Tibial artery (tissue), 4 donors: ENCODE measurements around the gene RARRES1.

Source experiments
- DNase-seq, 2 donors: peaks; one replicate each; pipeline ENCODE4 v3.0.0-alpha.2; 2019
- H3K27ac ChIP-seq, 2 donors: fragments of 200-600 bp; sonication (generic) in 1 of 2; 1 replicate in 1 of 2; 2 replicates in 1 of 2; pipeline ENCODE4 v1.5.1; 2018 to 2019; ENCODE audit warnings: mild to moderate bottlenecking in 1 of 2
- H3K27me3 ChIP-seq, 2 donors: fragments of 200-600 bp; sonication (generic) in 1 of 2; one replicate each; pipeline versions ENCODE4 v1.5.1 to v1.6.0; 2016 to 2019
- H3K36me3 ChIP-seq, 3 donors: fragments of 200-600 bp; sonication (generic) in 2 of 3; one replicate each; pipeline ENCODE4 v1.5.1; 2016 to 2019; ENCODE audit warnings: mild to moderate bottlenecking in 2 of 3
- H3K4me1 ChIP-seq, 4 donors: fragments of 200-600 bp; sonication (generic) in 2 of 4; 1 replicate in 3 of 4; 2 replicates in 1 of 4; pipeline ENCODE4 v1.5.1; 2016 to 2019
- H3K4me3 ChIP-seq, 2 donors: fragments of 200-600 bp; sonication (generic) in 1 of 2; 1 replicate in 1 of 2; 2 replicates in 1 of 2; pipeline ENCODE4 v1.5.1; 2018 to 2019; ENCODE audit warnings: mild to moderate bottlenecking in 2 of 2
- H3K9me3 ChIP-seq, 3 donors: fragments of 200-600 bp; sonication (generic) in 1 of 3; one replicate each; pipeline ENCODE4 v1.5.1; 2016 to 2019
- CTCF ChIP-seq, 2 experiments: fragments of 200-600 bp in 1 of 2; fragments of 450-650 bp in 1 of 2; IDR thresholded peaks; one replicate each; pipeline ENCODE4 v1.5.1; 2017 to 2019; ENCODE audit warnings: antibody characterized with exemption in 2 of 2, mild to moderate bottlenecking in 1 of 2, moderate library complexity in 1 of 2
- intact Hi-C: fragments of 100-400 bp; cut with DNase I; formaldehyde crosslinking; loops from one replicate; pipeline ENCODE4 v1.15.0; 2023; ENCODE audit warnings: low total_unique reads

The RARRES1 gene

GRCh38 chr3:158712443-158712842 is 19.8 kb downstream of the RARRES1 start:
- Histone ChIP-seq H3K27ac (peak overlapping the region; percentile 9 to 55), H3K4me3 (no peak overlapping the region)

GRCh38 chr3:158711886-158712285 is 20.4 kb downstream of the RARRES1 start:
- Histone ChIP-seq H3K4me1 (peaks cover 0 to 18% (median 7%) of the 10 kb centered on the region in 4 donors), H3K27me3 (no peaks in the 10 kb centered on the region), H3K9me3 (no peaks in the 10 kb centered on the region), H3K27ac (peak overlapping the region; percentile 21 to 55), H3K36me3 (peaks cover 0 to 38% (median 3%) of the 10 kb centered on the region in 3 donors), H3K4me3 (no peak overlapping the region)
- no peak for TF ChIP-seq CTCF (IDR thresholded peaks at IDR 0.05)
- DNase-seq = no peak
- intact Hi-C loops = no loop called here

More at GRCh38 chr3:158712443-158712842, 19.8 kb downstream of the RARRES1 start:
- H3K9me3 ChIP-seq = no peaks in the 10 kb centered on the region
- H3K36me3 ChIP-seq = peaks cover 0 to 36% (median 3%) of the 10 kb centered on the region in 3 donors
- no peak for TF ChIP-seq CTCF (IDR thresholded peaks at IDR 0.05)
- H3K4me1 ChIP-seq = peaks cover 0 to 18% (median 7%) of the 10 kb centered on the region in 4 donors
- H3K27me3 ChIP-seq = no peaks in the 10 kb centered on the region
- intact Hi-C loops = no loop called here
- DNase-seq = no peak

GRCh38 chr3:158710601-158711000 is 21.7 kb downstream of the RARRES1 start:
- H3K4me1 ChIP-seq = peaks cover 0 to 18% (median 7%) of the 10 kb centered on the region in 4 donors
- intact Hi-C loops = no loop called here
- no peak for DNase-seq

GRCh38 chr3:158709666-158710083 is 22.6 kb downstream of the RARRES1 start:
- Histone ChIP-seq H3K27me3 (no peaks in the 10 kb centered on the region), H3K9me3 (no peaks in the 10 kb centered on the region), H3K4me1 (peaks cover 0 to 18% (median 7%) of the 10 kb centered on the region in 4 donors), H3K4me3 (no peak overlapping the region), H3K36me3 (peaks cover 0 to 44% (median 3%) of the 10 kb centered on the region in 3 donors), H3K27ac (no peak overlapping the region)
- no peak for DNase-seq
- intact Hi-C loops = no loop called here
- no peak for TF ChIP-seq CTCF (IDR thresholded peaks at IDR 0.05)

More at GRCh38 chr3:158710601-158711000, 21.7 kb downstream of the RARRES1 start:
- H3K27me3 ChIP-seq = no peaks in the 10 kb centered on the region
- H3K27ac ChIP-seq = peak overlapping the region in 1 of 2 donors; percentile 28
- no peaks in the 10 kb centered on the region for H3K9me3 ChIP-seq
- H3K4me3 ChIP-seq = no peak overlapping the region
- peaks cover 0 to 44% (median 3%) of the 10 kb centered on the region in 3 donors for H3K36me3 ChIP-seq
- no peak for TF ChIP-seq CTCF (IDR thresholded peaks at IDR 0.05)

GRCh38 chr3:158703566-158703965 is 28.7 kb downstream of the RARRES1 start:
- H3K36me3 ChIP-seq = peaks cover 0 to 26% (median 0%) of the 10 kb centered on the region in 3 donors
- no peak for DNase-seq
- TF ChIP-seq CTCF (IDR thresholded peaks at IDR 0.05) = no peak
- no peaks in the 10 kb centered on the region for H3K27me3 ChIP-seq
- H3K27ac ChIP-seq = no peak overlapping the region
- no peak overlapping the region for H3K4me3 ChIP-seq
- H3K4me1 ChIP-seq = peaks cover 0 to 27% (median 0%) of the 10 kb centered on the region in 4 donors
- no peaks in the 10 kb centered on the region for H3K9me3 ChIP-seq
- intact Hi-C loops = no loop called here
